HFFc6 (cell line): ENCODE measurements around the gene RNF223. TPM values are rescaled to one million over a fixed set of nuclear protein-coding genes. Genes with fewer than 3 reads are reported as not detected.
"Not testable (repeated sequence)": the region's sequence is repeated elsewhere in the genome, so short reads cannot be mapped to it uniquely, and the experiment has no call there.

ENCODE experiments used
- DNase-seq: peaks from one replicate; pipeline ENCODE4 v3.0.0-alpha.2; 2018
- H3K27ac Mint-ChIP-seq: 2 replicates; pipeline ENCODE4 v1.8.0; 2020; ENCODE audit warnings: mild to moderate bottlenecking, mixed read lengths
- H3K27me3 Mint-ChIP-seq: 2 replicates; pipeline ENCODE4 v1.8.0; 2021; ENCODE audit warnings: mild to moderate bottlenecking, moderate library complexity, mixed read lengths; ENCODE audit not compliant: insufficient read depth
- H3K36me3 Mint-ChIP-seq: 2 replicates; pipeline ENCODE4 v1.8.0; 2021; ENCODE audit warnings: low read depth, mixed read lengths
- H3K4me1 Mint-ChIP-seq: 2 replicates; pipeline ENCODE4 v1.8.0; 2020; ENCODE audit warnings: low read depth, mixed read lengths
- H3K4me3 Mint-ChIP-seq: 2 replicates; pipeline ENCODE4 v1.8.0; 2020; ENCODE audit warnings: mild to moderate bottlenecking, moderate library complexity, mixed read lengths
- H3K9me3 Mint-ChIP-seq: 2 replicates; pipeline ENCODE4 v1.8.0; 2020; ENCODE audit warnings: mild to moderate bottlenecking, mixed read lengths
- total RNA-seq, 6 experiments: library from RNA; stranded (reverse); fragmentation: NEBNext Ultra II Directional; extraction: Animal tissue kit (Norgen Biotek cat#: 25700); gene quantifications; 2 replicates in 1 of 6; 3 replicates in 5 of 6; pipeline ENCODE4 v1.2.3, GENCODE V29; 2021
- TF ChIP-seq, protein P1 (sequence below): fragments of 200-600 bp; sonication (generic); IDR thresholded peaks from 2 replicates; pipeline ENCODE4 v1.5.0; 2021; ENCODE audit warnings: antibody characterized with exemption, mild to moderate bottlenecking

The RNF223 gene
- total RNA-seq, 6 experiments from 2014 or later: not detected

DNA sequence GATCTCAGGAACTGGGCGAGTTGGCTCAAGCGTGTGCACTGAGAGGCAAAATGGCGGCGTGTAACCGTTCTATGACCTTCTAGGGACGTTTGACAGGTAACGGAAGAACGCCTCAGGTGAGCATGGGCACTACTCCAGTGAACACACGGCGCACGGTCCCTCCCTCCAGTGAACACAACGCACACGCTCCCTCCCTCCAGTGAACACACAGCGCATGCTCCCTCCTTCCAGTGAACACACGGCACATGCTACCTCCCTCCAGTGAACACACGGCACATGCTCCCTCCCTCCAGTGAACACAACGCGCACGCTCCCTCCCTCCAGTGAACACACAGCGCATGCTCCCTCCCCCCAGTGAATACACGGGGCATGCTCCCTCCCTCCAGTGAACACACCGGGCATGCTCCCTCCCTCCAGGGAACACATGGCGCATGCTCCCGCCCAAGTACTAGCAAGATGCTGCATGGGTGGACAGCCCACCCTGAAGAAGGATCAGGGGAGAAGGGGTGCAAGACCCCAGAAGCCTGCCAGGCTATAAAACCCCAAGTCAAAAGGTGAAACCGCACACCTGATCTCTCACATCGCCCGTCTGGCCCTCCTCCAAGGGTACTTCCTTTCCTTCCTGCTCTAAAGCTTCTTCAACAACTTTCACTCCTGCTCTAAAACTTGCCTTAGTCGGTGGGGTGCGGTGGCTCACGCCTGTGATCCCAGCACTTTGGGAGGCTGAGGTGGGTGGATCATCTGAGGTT, 38.3 kb upstream of the RNF223 start:
- Mint-ChIP-seq H3K9me3 (peaks cover 11% of the 10 kb centered on the region), H3K4me3 (no peak overlapping the region), H3K27ac (no peak overlapping the region), H3K27me3 (peaks cover 2% of the 10 kb centered on the region; the same call in 1 of the 2 replicates), H3K36me3 (peaks cover 20% of the 10 kb centered on the region), H3K4me1 (peaks cover 8% of the 10 kb centered on the region; the same call in 1 of the 2 replicates)
- TF ChIP-seq, protein P1, sequence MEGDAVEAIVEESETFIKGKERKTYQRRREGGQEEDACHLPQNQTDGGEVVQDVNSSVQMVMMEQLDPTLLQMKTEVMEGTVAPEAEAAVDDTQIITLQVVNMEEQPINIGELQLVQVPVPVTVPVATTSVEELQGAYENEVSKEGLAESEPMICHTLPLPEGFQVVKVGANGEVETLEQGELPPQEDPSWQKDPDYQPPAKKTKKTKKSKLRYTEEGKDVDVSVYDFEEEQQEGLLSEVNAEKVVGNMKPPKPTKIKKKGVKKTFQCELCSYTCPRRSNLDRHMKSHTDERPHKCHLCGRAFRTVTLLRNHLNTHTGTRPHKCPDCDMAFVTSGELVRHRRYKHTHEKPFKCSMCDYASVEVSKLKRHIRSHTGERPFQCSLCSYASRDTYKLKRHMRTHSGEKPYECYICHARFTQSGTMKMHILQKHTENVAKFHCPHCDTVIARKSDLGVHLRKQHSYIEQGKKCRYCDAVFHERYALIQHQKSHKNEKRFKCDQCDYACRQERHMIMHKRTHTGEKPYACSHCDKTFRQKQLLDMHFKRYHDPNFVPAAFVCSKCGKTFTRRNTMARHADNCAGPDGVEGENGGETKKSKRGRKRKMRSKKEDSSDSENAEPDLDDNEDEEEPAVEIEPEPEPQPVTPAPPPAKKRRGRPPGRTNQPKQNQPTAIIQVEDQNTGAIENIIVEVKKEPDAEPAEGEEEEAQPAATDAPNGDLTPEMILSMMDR: no peak
- DNase-seq: no peak

DNA sequence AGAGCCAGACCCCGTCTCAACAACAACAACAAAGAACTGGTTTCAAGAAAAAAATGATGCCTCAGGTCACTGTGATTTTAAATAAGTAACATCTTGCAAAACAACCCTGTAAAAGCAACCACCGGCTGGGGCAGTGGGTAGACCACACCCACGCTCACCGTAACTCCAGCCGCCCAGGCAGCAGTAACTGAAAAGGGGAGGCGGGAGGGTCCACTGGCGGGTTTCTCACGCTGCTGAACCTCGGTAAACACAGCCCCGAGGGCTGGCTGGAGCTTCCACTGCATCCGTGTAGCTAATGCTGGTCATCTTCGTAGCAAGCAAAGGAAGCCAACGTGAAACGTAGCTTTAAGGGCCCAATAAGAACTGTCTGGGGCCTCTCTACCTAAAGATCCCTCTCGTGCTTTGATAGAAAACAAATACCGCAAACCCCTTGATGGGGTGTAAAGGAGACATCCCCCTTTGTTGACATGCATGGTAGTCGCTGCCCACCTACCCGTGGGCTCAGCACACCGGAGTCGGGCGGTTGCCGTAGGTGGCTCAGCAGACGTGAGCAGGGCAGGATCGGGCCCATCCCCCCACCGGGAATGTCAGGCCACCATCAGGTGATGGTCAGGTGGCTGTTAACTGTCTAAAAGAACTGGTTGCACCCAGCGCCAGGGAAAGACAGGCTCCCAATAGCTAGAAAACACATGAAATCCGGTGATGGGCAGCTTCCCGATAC, 37.6 kb upstream of the RNF223 start:
- Mint-ChIP-seq H3K36me3 (peaks cover 20% of the 10 kb centered on the region), H3K9me3 (peaks cover 11% of the 10 kb centered on the region), H3K4me1 (peaks cover 8% of the 10 kb centered on the region; the same call in 1 of the 2 replicates), H3K27ac (no peak overlapping the region), H3K4me3 (no peak overlapping the region), H3K27me3 (peaks cover 2% of the 10 kb centered on the region; the same call in 1 of the 2 replicates)
- TF ChIP-seq, protein P1: no peak
- DNase-seq: no peak

DNA sequence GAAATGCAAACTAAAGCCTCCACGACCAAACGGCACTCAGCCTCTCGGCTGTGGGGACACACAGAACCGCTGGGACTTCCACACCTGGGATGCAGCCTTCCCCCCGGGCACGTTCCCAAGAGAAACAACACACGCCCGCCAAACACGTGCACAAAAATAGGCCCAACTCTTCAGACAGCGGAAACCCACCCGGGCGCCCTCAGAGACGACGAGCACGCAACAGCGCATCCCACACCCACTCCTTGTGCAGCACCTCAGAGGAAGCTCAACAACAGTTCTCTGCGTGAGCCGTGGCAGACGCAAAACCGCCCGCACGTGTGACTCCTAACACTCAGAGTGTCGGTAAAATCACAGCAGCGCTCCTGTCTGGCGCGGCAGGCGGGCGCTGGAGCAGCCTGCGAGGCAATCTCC, 36.5 kb upstream of the RNF223 start:
- H3K27me3 Mint-ChIP-seq: peaks cover 2% of the 10 kb centered on the region; the same call in 1 of the 2 replicates
- peaks cover 20% of the 10 kb centered on the region for H3K36me3 Mint-ChIP-seq
- no peak overlapping the region for H3K27ac Mint-ChIP-seq
- no peak for DNase-seq
- peaks cover 19% of the 10 kb centered on the region for H3K9me3 Mint-ChIP-seq
- TF ChIP-seq, protein P1: no peak
- H3K4me1 Mint-ChIP-seq: peaks cover 8% of the 10 kb centered on the region; the same call in 1 of the 2 replicates
- H3K4me3 Mint-ChIP-seq: no peak overlapping the region

DNA sequence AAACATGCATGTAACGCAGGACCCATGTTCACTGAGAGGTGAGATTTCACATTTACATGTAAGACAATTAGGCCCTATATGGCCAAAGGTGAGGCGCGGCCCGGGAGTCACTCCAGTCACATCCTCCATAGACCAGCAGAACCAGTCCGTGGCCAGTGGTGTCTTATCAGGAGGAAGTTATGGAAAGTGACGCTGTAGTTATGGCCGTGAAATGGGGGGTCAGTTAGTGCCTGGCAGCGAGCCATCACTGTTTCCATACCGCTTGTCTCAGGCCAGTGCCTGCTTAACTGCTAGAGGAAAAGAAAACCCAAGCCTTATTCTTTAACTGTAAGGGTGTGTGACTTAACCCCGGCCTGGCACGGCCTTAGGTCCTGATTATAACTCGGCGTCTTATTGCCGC, 35.6 kb upstream of the RNF223 start:
- Mint-ChIP-seq H3K9me3 (peaks cover 19% of the 10 kb centered on the region), H3K27me3 (peaks cover 2% of the 10 kb centered on the region; the same call in 1 of the 2 replicates), H3K4me3 (no peak overlapping the region), H3K36me3 (peaks cover 20% of the 10 kb centered on the region), H3K27ac (no peak overlapping the region), H3K4me1 (peaks cover 3% of the 10 kb centered on the region; the same call in 1 of the 2 replicates)
- DNase-seq: no peak
- TF ChIP-seq, protein P1: no peak

DNA sequence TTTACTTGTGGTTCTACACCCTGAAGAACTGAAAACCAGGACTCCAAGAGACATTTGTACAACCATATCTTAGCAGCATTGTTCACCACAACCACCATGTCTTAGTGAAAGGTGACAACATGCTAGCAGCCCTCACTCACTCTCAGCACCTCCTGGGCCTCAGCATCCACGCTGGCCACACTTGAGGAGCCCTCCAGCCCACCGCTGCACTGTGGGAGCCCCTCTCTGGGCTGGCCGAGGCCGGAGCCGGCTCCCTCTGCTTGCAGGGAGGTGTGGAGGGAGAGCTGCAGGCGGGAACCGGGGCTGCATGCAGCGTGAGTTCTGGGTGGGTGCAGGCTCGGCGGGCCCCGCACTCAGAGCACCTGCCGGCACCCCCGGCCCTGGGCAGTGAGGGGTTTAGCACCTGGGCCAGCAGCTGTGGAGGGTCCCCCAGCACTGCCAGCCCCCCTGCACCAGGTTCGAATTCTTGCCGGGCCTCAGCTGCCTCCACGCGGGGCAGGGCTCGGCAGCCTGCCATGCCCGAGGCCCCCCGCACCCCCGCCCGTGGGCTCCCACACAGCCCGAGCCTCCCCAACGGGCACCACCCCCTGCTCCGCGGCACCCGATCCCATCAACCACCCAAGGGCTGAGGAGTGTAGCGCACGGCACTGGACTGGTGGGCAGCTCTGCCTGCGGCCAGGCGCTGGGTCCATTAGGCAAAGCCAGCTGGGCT, 32.6 kb upstream of the RNF223 start:
- H3K27ac Mint-ChIP-seq: no peak overlapping the region
- no peaks in the 10 kb centered on the region for H3K4me1 Mint-ChIP-seq
- no peaks in the 10 kb centered on the region; the same call in 1 of the 2 replicates for H3K36me3 Mint-ChIP-seq
- DNase-seq: no peak
- no peak overlapping the region for H3K4me3 Mint-ChIP-seq
- TF ChIP-seq, protein P1: no peak
- peaks cover 7% of the 10 kb centered on the region; the same call in 1 of the 2 replicates for H3K9me3 Mint-ChIP-seq
- no peaks in the 10 kb centered on the region; the same call in 1 of the 2 replicates for H3K27me3 Mint-ChIP-seq

DNA sequence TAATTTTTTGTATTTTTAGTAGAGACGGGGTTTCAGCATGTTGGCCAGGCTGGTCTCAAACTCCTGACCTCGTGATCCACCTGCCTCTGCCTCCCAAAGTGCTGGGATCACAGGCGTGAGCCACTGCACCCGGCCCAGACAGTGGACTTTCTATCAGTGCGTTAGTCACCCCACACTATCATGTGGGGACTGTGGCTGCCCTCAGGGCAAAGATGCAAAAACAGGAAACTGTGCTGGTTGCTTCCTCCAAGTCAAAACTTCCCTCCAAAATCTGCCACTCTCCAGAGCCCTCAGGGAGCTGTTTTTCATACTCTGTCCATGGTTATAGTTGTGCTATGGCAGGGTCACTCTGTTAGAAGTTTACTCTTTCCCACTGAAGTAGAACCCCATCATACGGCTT, 30.0 kb upstream of the RNF223 start:
- peaks cover 13% of the 10 kb centered on the region for H3K36me3 Mint-ChIP-seq
- not testable (repeated sequence) for H3K27me3 Mint-ChIP-seq, H3K4me1 Mint-ChIP-seq, H3K27ac Mint-ChIP-seq, H3K4me3 Mint-ChIP-seq, DNase-seq
- peaks cover 14% of the 10 kb centered on the region for H3K9me3 Mint-ChIP-seq
